GM12878 (cell line): ENCODE measurements around the gene PAX5. TPM values are rescaled to one million over a fixed set of nuclear protein-coding genes. Genes with fewer than 3 reads are reported as not detected.

Source experiments
- ATAC-seq: fragments of 200-7000 bp; cut with Tn5 transposase; 3 replicates; pipeline ENCODE4 v1.9.1; 2020; ENCODE audit warnings: mild to moderate bottlenecking, moderate library complexity
- BruUV-seq: library from RNA; stranded (reverse); fragments of 400-500 nt; replicated peaks from 2 replicates; lab custom pipeline; 2021; lab: Mats Ljungman, UMichigan
- CTCF ChIA-PET: fragments of 300-600 bp; sonication (Branson Sonifier 250); formaldehyde crosslinking; extraction: SDS; loops from one replicate; lab custom pipeline; 2021; ENCODE audit warnings: inconsistent platforms; lab: Yijun Ruan, JAX
- POLR2A ChIA-PET: fragments of 350-600 bp; formaldehyde crosslinking; extraction: SDS; loops from one replicate; lab custom pipeline; 2021; ENCODE audit warnings: inconsistent platforms; lab: Charles Lee
- RAD21 ChIA-PET: fragments of 300-600 bp; sonication (Branson Sonifier 250); formaldehyde crosslinking; loops from one replicate; lab custom pipeline; 2023; ENCODE audit warnings: antibody characterized with exemption; ENCODE audit not compliant: unreplicated experiment; lab: Charles Lee
- SMC1A ChIA-PET: fragments of 300-600 bp; sonication (Branson Sonifier 250); formaldehyde crosslinking; loops from one replicate; lab custom pipeline; 2023; ENCODE audit not compliant: unreplicated experiment, uncharacterized antibody; lab: Charles Lee
- DNase-seq: peaks from one replicate; pipeline ENCODE4 v3.0.0-alpha.2; 2011; ENCODE audit warnings: low read depth, low spot score
- FAIRE-seq: peaks from 3 replicates; lab custom pipeline; 2011; peaks lifted over from hg19 to GRCh38; lab: Jason Lieb, UNC
- H2AFZ ChIP-seq: 2 replicates; pipeline ENCODE4 v1.6.0; 2011; ENCODE audit warnings: low read depth, low read length, control low read depth; ENCODE audit not compliant: control insufficient read depth
- H3K27ac ChIP-seq: 2 replicates; pipeline ENCODE4 v1.5.1; 2011; ENCODE audit warnings: control low read depth; ENCODE audit not compliant: control insufficient read depth, insufficient read depth
- H3K27me3 ChIP-seq, 2 experiments: replicated peaks in 1 of 2; 2 replicates each; pipeline versions ENCODE4 v1.6.0 to v1.6.1; 2011; ENCODE audit warnings: low read length in 1 of 2; ENCODE audit not compliant: control insufficient read depth in 2 of 2, insufficient read depth in 2 of 2
- H3K36me3 ChIP-seq, 2 experiments: 2 replicates each; pipeline ENCODE4 v1.5.1; 2011; ENCODE audit warnings: low read length in 1 of 2; ENCODE audit not compliant: control insufficient read depth in 2 of 2, insufficient read depth in 2 of 2
- H3K4me1 ChIP-seq: 2 replicates; pipeline ENCODE4 v1.6.1; 2011; ENCODE audit warnings: mild to moderate bottlenecking, low read length, moderate library complexity, mixed read lengths; ENCODE audit not compliant: control insufficient read depth, insufficient read depth
- H3K4me2 ChIP-seq: 2 replicates; pipeline ENCODE4 v1.6.0; 2011; ENCODE audit warnings: control low read depth; ENCODE audit not compliant: control insufficient read depth, insufficient read depth
- H3K4me3 ChIP-seq: fragments of 200-600 bp; sonication (generic); 2 replicates; pipeline ENCODE4 v1.5.1; 2016
- H3K79me2 ChIP-seq: 2 replicates; pipeline ENCODE4 v1.6.0; 2011; ENCODE audit warnings: low read length; ENCODE audit not compliant: control insufficient read depth, insufficient read depth
- H3K9ac ChIP-seq: 2 replicates; pipeline ENCODE4 v1.8.0; 2011; ENCODE audit warnings: low read length, control low read depth, mixed read lengths; ENCODE audit not compliant: control insufficient read depth, insufficient read depth
- H3K9me3 ChIP-seq: replicated peaks from 3 replicates; pipeline ENCODE4 v1.5.1; 2011; ENCODE audit warnings: mild to moderate bottlenecking, low read length; ENCODE audit not compliant: control insufficient read depth, insufficient read depth
- H4K20me1 ChIP-seq: 2 replicates; pipeline ENCODE4 v1.6.0; 2011; ENCODE audit not compliant: control insufficient read depth, insufficient read depth
- BACH1 ChIP-seq: fragments of 450-650 bp; IDR thresholded peaks from 2 replicates; pipeline ENCODE4 v1.6.1; 2017; ENCODE audit warnings: mild to moderate bottlenecking, borderline replicate concordance
- BCL11A ChIP-seq: IDR thresholded peaks from 2 replicates; pipeline ENCODE4 v1.6.1; 2011; ENCODE audit warnings: low read depth, low read length
- EGR1 ChIP-seq, 2 experiments: IDR thresholded peaks; 1 replicate in 1 of 2; 2 replicates in 1 of 2; pipeline ENCODE4 v1.6.1; 2011 to 2012; ENCODE audit warnings: low read depth in 2 of 2, low read length in 2 of 2, borderline replicate concordance in 1 of 2, mild to moderate bottlenecking in 1 of 2, moderate library complexity in 1 of 2
- JUNB ChIP-seq: IDR thresholded peaks from 2 replicates; pipeline ENCODE4 v1.6.1; 2016; ENCODE audit warnings: antibody characterized with exemption, mild to moderate bottlenecking
- KDM1A ChIP-seq: fragments of 200-600 bp; sonication (generic); IDR thresholded peaks from 2 replicates; pipeline ENCODE4 v1.6.1; 2016; ENCODE audit warnings: borderline replicate concordance
- MYB ChIP-seq: fragments of 150-350 bp; IDR thresholded peaks from 2 replicates; pipeline ENCODE4 v1.6.1; 2014; ENCODE audit warnings: mild to moderate bottlenecking, low read depth, low read length, borderline replicate concordance
- NFIC ChIP-seq: IDR thresholded peaks from 2 replicates; pipeline ENCODE4 v1.6.1; 2012; ENCODE audit warnings: low read depth, mild to moderate bottlenecking, inconsistent platforms, low read length, moderate library complexity
- NFYA ChIP-seq: IDR thresholded peaks from 2 replicates; pipeline ENCODE4 v1.6.1; 2011; ENCODE audit warnings: low read depth, mild to moderate bottlenecking, low read length, improper control_type of control experiment, borderline replicate concordance
- POLR2AphosphoS5 ChIP-seq: IDR thresholded peaks from 2 replicates; pipeline ENCODE4 v1.6.1; 2011; ENCODE audit warnings: mild to moderate bottlenecking, low read length, inconsistent platforms
- RAD51 ChIP-seq: fragments of 450-650 bp; IDR thresholded peaks from 2 replicates; pipeline ENCODE4 v1.6.1; 2016; ENCODE audit warnings: moderate library complexity, mild to moderate bottlenecking, inconsistent platforms
- RUNX3 ChIP-seq: IDR thresholded peaks from 2 replicates; pipeline ENCODE4 v1.6.1; 2012; ENCODE audit warnings: low read length, inconsistent platforms
- SMARCA5 ChIP-seq: fragments of 450-650 bp; IDR thresholded peaks from 2 replicates; pipeline ENCODE4 v1.6.1; 2017; ENCODE audit warnings: mild to moderate bottlenecking
- TARDBP ChIP-seq: IDR thresholded peaks from 2 replicates; pipeline ENCODE4 v1.6.1; 2016; ENCODE audit warnings: borderline replicate concordance
- TCF12 ChIP-seq: IDR thresholded peaks from 2 replicates; pipeline ENCODE4 v1.6.1; 2011; ENCODE audit warnings: low read depth, mild to moderate bottlenecking, low read length
- ZNF384 ChIP-seq: IDR thresholded peaks from 2 replicates; pipeline ENCODE4 v1.6.1; 2012; ENCODE audit warnings: low read depth, mild to moderate bottlenecking, low read length, improper control_type of control experiment, borderline replicate concordance
- WGBS: methylation state at CpG from one replicate; pipeline ENCODE4 v1.1.6; 2016; ENCODE audit warnings: low lambda C conversion rate; ENCODE audit not compliant: insufficient replicate concordance, insufficient coverage; ENCODE audit errors: missing lambda C conversion rate; 5-methylcytosine and 5-hydroxymethylcytosine counted together
- in situ Hi-C: fragments of 300-500 bp; cut with MboI; formaldehyde crosslinking; loops from 9 replicates; pipeline ENCODE4 v1.14.3; 2018; ENCODE audit warnings: mixed read lengths
- intact Hi-C: fragments of 100-400 bp; cut with micrococcal nuclease; formaldehyde crosslinking; loops from one replicate; pipeline ENCODE4 v1.14.2; 2022; ENCODE audit not compliant: unreplicated experiment
- polyA plus RNA-seq, 11 experiments: library from polyadenylated mRNA; depleted of rRNA in 4 of 11; unstranded in 6 of 11; stranded (reverse) in 5 of 11; fragments of >200 nt; fragmentation: Nextera tagmentation in 4 of 11; fragmentation: Illumina TruSeq in 1 of 11; extraction: Ambion mirVana in 4 of 11; extraction: Trizol in 1 of 11; gene quantifications; 1 replicate in 1 of 11; 2 replicates in 10 of 11; pipeline versions ENCODE4 v1.2.1 to v1.2.3, GENCODE V29; 2011 to 2016; ENCODE audit warnings: inconsistent platforms in 2 of 11, missing spikeins in 2 of 11, low read depth in 1 of 11
- total RNA-seq, 4 experiments: library from RNA; depleted of rRNA in 3 of 4; stranded (reverse); fragments of >200 nt in 3 of 4; fragmentation: Illumina TruSeq in 1 of 4; extraction: Trizol in 1 of 4; gene quantifications; 2 replicates each; pipeline versions ENCODE4 v1.2.1 to v1.2.3, GENCODE V29; 2013 to 2021
- TF ChIP-seq, protein P1 (sequence below): fragments of 450-650 bp; IDR thresholded peaks from 2 replicates; pipeline ENCODE4 v1.6.1; 2018; ENCODE audit warnings: borderline replicate concordance, mild to moderate bottlenecking; ENCODE audit not compliant: partially characterized antibody
- TF ChIP-seq, protein P2 (sequence below): IDR thresholded peaks from 2 replicates; pipeline ENCODE4 v1.6.1; 2012; ENCODE audit warnings: low read length, inconsistent platforms
- TF ChIP-seq, protein P3 (sequence below): fragments of 450-650 bp; conservative IDR thresholded peaks from 2 replicates; pipeline ENCODE4 v1.6.1; 2017; ENCODE audit warnings: mild to moderate bottlenecking, moderate library complexity

The PAX5 gene
- total and polyA plus RNA-seq, 10 of the 15 experiments (the other 5 are each of a cell fraction or from before 2014, with no cell fraction given) = 2.2 to 123 (median 31.9) TPM

DNA sequence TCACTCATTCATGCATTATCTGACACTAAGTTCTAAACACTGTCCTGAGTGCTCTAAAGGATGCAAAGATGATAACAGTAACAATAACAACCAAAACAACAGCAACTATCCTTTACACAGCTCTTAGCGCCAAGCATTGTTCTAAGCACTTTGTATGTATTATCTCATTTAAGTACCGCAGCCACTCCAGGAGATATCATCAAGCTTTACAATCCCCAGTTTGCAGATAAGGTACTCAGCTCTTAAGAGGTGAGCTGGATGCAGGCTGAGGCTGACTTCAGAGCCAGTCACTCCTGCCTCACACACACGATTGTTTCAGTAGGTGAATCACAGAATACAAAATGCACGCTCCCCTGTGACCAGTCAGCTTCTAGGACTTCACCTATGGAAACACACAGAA is 141.8 kb downstream of the PAX5 start:
- FAIRE-seq = no peak
- Histone ChIP-seq H3K27ac (no peak overlapping the region), H3K9me3 (no peaks in the 10 kb centered on the region), H3K9ac (no peak overlapping the region), H4K20me1 (peaks cover 2% of the 10 kb centered on the region), H3K36me3 (peaks cover 17 to 33% of the 10 kb centered on the region in 2 experiments), H3K79me2 (peaks cover 3% of the 10 kb centered on the region), H3K27me3 (no peaks in the 10 kb centered on the region), H2AFZ (no peak overlapping the region), H3K4me3 (no peak overlapping the region), H3K4me2 (no peak overlapping the region), H3K4me1 (no peaks in the 10 kb centered on the region)
- TF ChIP-seq SMARCA5 (no peak), NFYA (no peak), ZNF384 (no peak), RAD51 (no peak), BCL11A (no peak), NFIC (no peak), MYB (no peak), TCF12 (no peak), TARDBP (no peak), EGR1 (IDR thresholded peaks at IDR 0.05; ENCODE audit: borderline replicate concordance in 1 of 2, low read depth in 2 of 2, low read length in 2 of 2) (no peak), BACH1 (no peak), JUNB (no peak), POLR2AphosphoS5 (no peak), KDM1A (no peak), RUNX3 (no peak)
- TF ChIP-seq, protein P1, sequence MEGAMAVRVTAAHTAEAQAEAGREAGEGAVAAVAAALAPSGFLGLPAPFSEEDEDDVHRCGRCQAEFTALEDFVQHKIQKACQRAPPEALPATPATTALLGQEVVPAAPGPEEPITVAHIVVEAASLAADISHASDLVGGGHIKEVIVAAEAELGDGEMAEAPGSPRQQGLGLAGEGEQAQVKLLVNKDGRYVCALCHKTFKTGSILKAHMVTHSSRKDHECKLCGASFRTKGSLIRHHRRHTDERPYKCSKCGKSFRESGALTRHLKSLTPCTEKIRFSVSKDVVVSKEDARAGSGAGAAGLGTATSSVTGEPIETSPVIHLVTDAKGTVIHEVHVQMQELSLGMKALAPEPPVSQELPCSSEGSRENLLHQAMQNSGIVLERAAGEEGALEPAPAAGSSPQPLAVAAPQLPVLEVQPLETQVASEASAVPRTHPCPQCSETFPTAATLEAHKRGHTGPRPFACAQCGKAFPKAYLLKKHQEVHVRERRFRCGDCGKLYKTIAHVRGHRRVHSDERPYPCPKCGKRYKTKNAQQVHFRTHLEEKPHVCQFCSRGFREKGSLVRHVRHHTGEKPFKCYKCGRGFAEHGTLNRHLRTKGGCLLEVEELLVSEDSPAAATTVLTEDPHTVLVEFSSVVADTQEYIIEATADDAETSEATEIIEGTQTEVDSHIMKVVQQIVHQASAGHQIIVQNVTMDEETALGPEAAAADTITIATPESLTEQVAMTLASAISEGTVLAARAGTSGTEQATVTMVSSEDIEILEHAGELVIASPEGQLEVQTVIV = no peak
- TF ChIP-seq, protein P2, sequence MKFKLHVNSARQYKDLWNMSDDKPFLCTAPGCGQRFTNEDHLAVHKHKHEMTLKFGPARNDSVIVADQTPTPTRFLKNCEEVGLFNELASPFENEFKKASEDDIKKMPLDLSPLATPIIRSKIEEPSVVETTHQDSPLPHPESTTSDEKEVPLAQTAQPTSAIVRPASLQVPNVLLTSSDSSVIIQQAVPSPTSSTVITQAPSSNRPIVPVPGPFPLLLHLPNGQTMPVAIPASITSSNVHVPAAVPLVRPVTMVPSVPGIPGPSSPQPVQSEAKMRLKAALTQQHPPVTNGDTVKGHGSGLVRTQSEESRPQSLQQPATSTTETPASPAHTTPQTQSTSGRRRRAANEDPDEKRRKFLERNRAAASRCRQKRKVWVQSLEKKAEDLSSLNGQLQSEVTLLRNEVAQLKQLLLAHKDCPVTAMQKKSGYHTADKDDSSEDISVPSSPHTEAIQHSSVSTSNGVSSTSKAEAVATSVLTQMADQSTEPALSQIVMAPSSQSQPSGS = no peak
- TF ChIP-seq, protein P3, sequence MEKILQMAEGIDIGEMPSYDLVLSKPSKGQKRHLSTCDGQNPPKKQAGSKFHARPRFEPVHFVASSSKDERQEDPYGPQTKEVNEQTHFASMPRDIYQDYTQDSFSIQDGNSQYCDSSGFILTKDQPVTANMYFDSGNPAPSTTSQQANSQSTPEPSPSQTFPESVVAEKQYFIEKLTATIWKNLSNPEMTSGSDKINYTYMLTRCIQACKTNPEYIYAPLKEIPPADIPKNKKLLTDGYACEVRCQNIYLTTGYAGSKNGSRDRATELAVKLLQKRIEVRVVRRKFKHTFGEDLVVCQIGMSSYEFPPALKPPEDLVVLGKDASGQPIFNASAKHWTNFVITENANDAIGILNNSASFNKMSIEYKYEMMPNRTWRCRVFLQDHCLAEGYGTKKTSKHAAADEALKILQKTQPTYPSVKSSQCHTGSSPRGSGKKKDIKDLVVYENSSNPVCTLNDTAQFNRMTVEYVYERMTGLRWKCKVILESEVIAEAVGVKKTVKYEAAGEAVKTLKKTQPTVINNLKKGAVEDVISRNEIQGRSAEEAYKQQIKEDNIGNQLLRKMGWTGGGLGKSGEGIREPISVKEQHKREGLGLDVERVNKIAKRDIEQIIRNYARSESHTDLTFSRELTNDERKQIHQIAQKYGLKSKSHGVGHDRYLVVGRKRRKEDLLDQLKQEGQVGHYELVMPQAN = no peak
- in situ Hi-C loops (no loop called here), intact Hi-C loops (no loop called here)
- DNase-seq = no peak
- ChIA-PET RAD21 (interaction anchor here (0.9 kb wide), 1 partner anchor 19 kb away, joined by 4 read pairs; no protein-coding TSS in a partner anchor), SMC1A (interaction anchor here (0.8 to 1.2 kb wide), 2 partner anchors 12 to 19 kb away, joined by 3 read pairs; no protein-coding TSS in a partner anchor), CTCF (interaction anchor here (0.9 kb wide), 1 partner anchor 19 kb away, joined by 3 read pairs; no protein-coding TSS in a partner anchor), POLR2A (no interaction called here)
- no peak for ATAC-seq
- BruUV-seq = no TSS peak
- 74% methylated on average over 4 of the region's 4 CpGs for WGBS
